A204.1 (cell line): Measurements from ENCODE around the gene ADAM10.
A peak's percentile ranks its signal among the peaks of the same experiment; 100 is the strongest.
"Not testable (repeated sequence)": the region's sequence is repeated elsewhere in the genome, so short reads cannot be mapped to it uniquely, and the experiment has no call there.

Experiments used
- FAIRE-seq: peaks from 2 replicates; lab custom pipeline; 2012; peaks lifted over from hg19 to GRCh38; lab: Jason Lieb, UNC

The ADAM10 gene

GRCh38 chr15:58605931-58606530 is 143.5 kb downstream of the ADAM10 start:
- FAIRE-seq: no peak

- FAIRE-seq: no peak
Observed at GRCh38 chr15:58604455-58604923, 145.0 kb downstream of the ADAM10 start.

- FAIRE-seq: not testable (repeated sequence)
Observed at GRCh38 chr15:58603927-58604326, 145.6 kb downstream of the ADAM10 start.

GRCh38 chr15:58602823-58603222 is 146.7 kb downstream of the ADAM10 start:
- FAIRE-seq: no peak

GRCh38 chr15:58598829-58599210 is 150.7 kb downstream of the ADAM10 start:
- FAIRE-seq: no peak

GRCh38 chr15:58597943-58598828 is 151.3 kb downstream of the ADAM10 start:
- no peak for FAIRE-seq

- FAIRE-seq: no peak
Observed at GRCh38 chr15:58595516-58596263, 153.8 kb downstream of the ADAM10 start.

- no peak for FAIRE-seq
Observed at GRCh38 chr15:58594898-58595297, 154.6 kb downstream of the ADAM10 start.

- no peak for FAIRE-seq
Observed at GRCh38 chr15:58593870-58594269, 155.6 kb downstream of the ADAM10 start.

- no peak for FAIRE-seq
Observed at GRCh38 chr15:58590926-58591325, 158.6 kb downstream of the ADAM10 start.

- no peak for FAIRE-seq
Observed at GRCh38 chr15:58590236-58590635, 159.3 kb downstream of the ADAM10 start.

- FAIRE-seq: no peak
Observed at GRCh38 chr15:58589047-58589446, 160.5 kb downstream of the ADAM10 start.

- no peak for FAIRE-seq
Observed at GRCh38 chr15:58588096-58588495, 161.4 kb downstream of the ADAM10 start.

GRCh38 chr15:58587486-58587885 is 162.0 kb downstream of the ADAM10 start:
- FAIRE-seq: no peak

GRCh38 chr15:58585693-58586443 is 163.6 kb downstream of the ADAM10 start:
- no peak for FAIRE-seq

- no peak for FAIRE-seq
Observed at GRCh38 chr15:58584789-58585461, 164.6 kb downstream of the ADAM10 start.

- FAIRE-seq: peak; percentile 44
Observed at GRCh38 chr15:58583171-58583908, 166.2 kb downstream of the ADAM10 start.

GRCh38 chr15:58582160-58582559 is 167.3 kb downstream of the ADAM10 start:
- FAIRE-seq: no peak

- FAIRE-seq: no peak
Observed at GRCh38 chr15:58576657-58577056, 172.8 kb downstream of the ADAM10 start.

- no peak for FAIRE-seq
Observed at GRCh38 chr15:58575045-58575786, 174.3 kb downstream of the ADAM10 start.
